K562 (cell line): ENCODE data around the gene ABCC5. TPM values are rescaled to one million over a fixed set of nuclear protein-coding genes. Genes with fewer than 3 reads are reported as not detected.

Source experiments
- ARID1B ChIP-seq: fragments of 450-650 bp; IDR thresholded peaks from 2 replicates; pipeline ENCODE4 v1.6.1; 2016; ENCODE audit warnings: antibody characterized with exemption, mild to moderate bottlenecking, inconsistent platforms
- ESRRB ChIP-seq: fragments of 250-450 bp; sonication (Bioruptor Pico); IDR thresholded peaks from 2 replicates; pipeline ENCODE4 v1.5.0; 2020; ENCODE audit warnings: mild to moderate bottlenecking, moderate library complexity, borderline replicate concordance
- FOS ChIP-seq: IDR thresholded peaks from 3 replicates; pipeline ENCODE4 v1.6.1; 2011; ENCODE audit not compliant: insufficient read length; ENCODE audit errors: extremely low read depth
- FOXK1 ChIP-seq: sonication (generic); formaldehyde crosslinking; IDR thresholded peaks from 2 replicates; pipeline ENCODE4 v1.8.0; 2022; ENCODE audit warnings: missing genetic modification reagents, mild to moderate bottlenecking, borderline replicate concordance
- KAT7 ChIP-seq: sonication (generic); formaldehyde crosslinking; IDR thresholded peaks from 2 replicates; pipeline ENCODE4 v1.8.0; 2022; ENCODE audit warnings: missing genetic modification reagents, mild to moderate bottlenecking, borderline replicate concordance
- MTA2 ChIP-seq: fragments of 450-650 bp; IDR thresholded peaks from 2 replicates; pipeline ENCODE4 v1.6.1; 2016; ENCODE audit warnings: low read depth
- NR2F6 ChIP-seq: fragments of 450-650 bp; formaldehyde crosslinking; IDR thresholded peaks from 2 replicates; pipeline ENCODE4 v1.4.0; 2020; ENCODE audit warnings: mild to moderate bottlenecking
- POLR2G ChIP-seq: fragments of 200-400 bp; formaldehyde crosslinking; IDR thresholded peaks from 2 replicates; pipeline ENCODE4 v1.6.1; 2017; ENCODE audit warnings: low read depth, mild to moderate bottlenecking, antibody characterized with exemption, low read length, moderate library complexity
- RCOR1 ChIP-seq, 2 experiments: IDR thresholded peaks; 2 replicates each; pipeline ENCODE4 v1.6.1; 2012; ENCODE audit warnings: low read depth in 2 of 2, low read length in 2 of 2, borderline replicate concordance in 1 of 2, improper control_type of control experiment in 1 of 2
- ZKSCAN1 ChIP-seq: fragments of 150-350 bp; IDR thresholded peaks from 2 replicates; pipeline ENCODE4 v1.6.1; 2016; ENCODE audit warnings: low read depth, low read length
- ZNF274 ChIP-seq: IDR thresholded peaks from 2 replicates; pipeline ENCODE4 v1.6.1; 2011; ENCODE audit warnings: low read depth, mild to moderate bottlenecking, low read length, moderate library complexity, borderline replicate concordance
- ZNF57 ChIP-seq: fragments of 450-650 bp; formaldehyde crosslinking; IDR thresholded peaks from 2 replicates; pipeline ENCODE4 v1.4.0; 2020; ENCODE audit warnings: mild to moderate bottlenecking, moderate library complexity
- polyA plus RNA-seq, 8 experiments: library from polyadenylated mRNA; depleted of rRNA in 4 of 8; stranded (reverse) in 5 of 8; unstranded in 3 of 8; fragments of >200 nt; fragmentation: Nextera tagmentation in 2 of 8; fragmentation: Illumina TruSeq in 1 of 8; extraction: Ambion mirVana in 2 of 8; extraction: Trizol in 1 of 8; gene quantifications; 2 replicates each; pipeline versions ENCODE4 v1.2.1 to v1.2.3, GENCODE V29; 2011 to 2014; ENCODE audit warnings: inconsistent platforms in 1 of 8, missing spikeins in 1 of 8
- total RNA-seq, 7 experiments: library from RNA; depleted of rRNA in 6 of 7; stranded (reverse); fragments of >200 nt in 6 of 7; fragmentation: Illumina TruSeq in 2 of 7; extraction: Trizol in 2 of 7; gene quantifications; 2 replicates each; pipeline versions ENCODE4 v1.2.1 to v1.2.3, GENCODE V29; 2011 to 2021; ENCODE audit warnings: low replicate concordance in 1 of 7
- TF ChIP-seq, protein P1 (sequence below): fragments of 450-650 bp; IDR thresholded peaks from 2 replicates; pipeline ENCODE4 v1.6.1; 2017; ENCODE audit warnings: antibody characterized with exemption, mild to moderate bottlenecking
- TF ChIP-seq, protein P2 (sequence below), 2 experiments: IDR thresholded peaks; 2 replicates each; pipeline ENCODE4 v1.6.1; 2011; ENCODE audit warnings: borderline replicate concordance in 1 of 2, control low read depth in 1 of 2, low read depth in 1 of 2, low read length in 1 of 2, mild to moderate bottlenecking in 1 of 2, mixed read lengths in 1 of 2, moderate library complexity in 1 of 2; ENCODE audit not compliant: insufficient read depth in 1 of 2, insufficient read length in 1 of 2, poor library complexity in 1 of 2, severe bottlenecking in 1 of 2; ENCODE audit errors: extremely low read depth in 1 of 2
- TF ChIP-seq, protein P3 (sequence below): fragments of 250-450 bp; sonication (Bioruptor Pico); IDR thresholded peaks from 2 replicates; pipeline ENCODE4 v1.4.0; 2020; ENCODE audit warnings: mild to moderate bottlenecking, moderate library complexity

The ABCC5 gene
- total and polyA plus RNA-seq, 9 of the 15 experiments (the other 6 are each of a cell fraction or from before 2014, with no cell fraction given): 22.0 to 53.0 (median 41.9) TPM

DNA sequence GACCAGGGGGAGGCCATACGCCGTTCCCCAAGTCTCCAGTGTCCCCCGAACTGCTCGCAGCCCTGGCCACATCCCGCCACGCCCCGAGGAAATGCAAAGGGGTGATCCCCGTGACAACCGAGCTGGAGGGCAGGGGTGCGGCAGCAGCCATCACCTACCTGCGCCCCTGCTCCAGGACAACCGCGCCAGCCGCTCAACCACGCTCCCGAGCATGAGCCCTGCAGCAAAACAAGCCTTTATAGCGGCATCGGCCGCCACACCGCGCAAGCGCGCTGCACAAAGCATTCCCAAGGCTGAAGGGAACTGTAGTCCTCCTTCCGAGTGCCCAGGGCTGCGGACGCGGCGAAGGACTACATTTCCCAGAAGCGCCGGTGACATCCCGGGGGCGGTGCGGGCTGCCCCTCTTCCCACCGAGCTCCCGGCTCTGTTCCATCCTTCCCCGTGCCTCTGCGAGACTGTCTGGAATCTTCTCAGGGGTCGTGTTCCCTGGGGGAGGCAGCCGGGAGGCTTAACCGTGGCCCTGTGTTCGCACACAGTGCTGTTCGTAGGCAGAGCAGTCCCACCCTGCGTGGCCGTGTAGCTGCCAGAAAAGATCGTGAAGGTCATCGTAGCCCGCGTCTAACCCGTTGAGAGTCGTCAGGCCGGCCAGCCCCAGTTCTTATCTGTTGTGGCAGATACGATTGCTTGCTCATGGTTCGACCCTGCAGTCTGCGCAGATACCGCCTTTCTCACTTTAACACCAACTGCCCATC lies at the start of gene ABCC5 (continued):
- peak; percentile 81 for TF ChIP-seq MTA2
- TF ChIP-seq ARID1B: peak; percentile 95
- no peak for TF ChIP-seq ESRRB (CRISPR knock-in tag)
- TF ChIP-seq NR2F6 (CRISPR knock-in tag): no peak
- peak; percentile 93 for TF ChIP-seq POLR2G
- TF ChIP-seq, protein P1, sequence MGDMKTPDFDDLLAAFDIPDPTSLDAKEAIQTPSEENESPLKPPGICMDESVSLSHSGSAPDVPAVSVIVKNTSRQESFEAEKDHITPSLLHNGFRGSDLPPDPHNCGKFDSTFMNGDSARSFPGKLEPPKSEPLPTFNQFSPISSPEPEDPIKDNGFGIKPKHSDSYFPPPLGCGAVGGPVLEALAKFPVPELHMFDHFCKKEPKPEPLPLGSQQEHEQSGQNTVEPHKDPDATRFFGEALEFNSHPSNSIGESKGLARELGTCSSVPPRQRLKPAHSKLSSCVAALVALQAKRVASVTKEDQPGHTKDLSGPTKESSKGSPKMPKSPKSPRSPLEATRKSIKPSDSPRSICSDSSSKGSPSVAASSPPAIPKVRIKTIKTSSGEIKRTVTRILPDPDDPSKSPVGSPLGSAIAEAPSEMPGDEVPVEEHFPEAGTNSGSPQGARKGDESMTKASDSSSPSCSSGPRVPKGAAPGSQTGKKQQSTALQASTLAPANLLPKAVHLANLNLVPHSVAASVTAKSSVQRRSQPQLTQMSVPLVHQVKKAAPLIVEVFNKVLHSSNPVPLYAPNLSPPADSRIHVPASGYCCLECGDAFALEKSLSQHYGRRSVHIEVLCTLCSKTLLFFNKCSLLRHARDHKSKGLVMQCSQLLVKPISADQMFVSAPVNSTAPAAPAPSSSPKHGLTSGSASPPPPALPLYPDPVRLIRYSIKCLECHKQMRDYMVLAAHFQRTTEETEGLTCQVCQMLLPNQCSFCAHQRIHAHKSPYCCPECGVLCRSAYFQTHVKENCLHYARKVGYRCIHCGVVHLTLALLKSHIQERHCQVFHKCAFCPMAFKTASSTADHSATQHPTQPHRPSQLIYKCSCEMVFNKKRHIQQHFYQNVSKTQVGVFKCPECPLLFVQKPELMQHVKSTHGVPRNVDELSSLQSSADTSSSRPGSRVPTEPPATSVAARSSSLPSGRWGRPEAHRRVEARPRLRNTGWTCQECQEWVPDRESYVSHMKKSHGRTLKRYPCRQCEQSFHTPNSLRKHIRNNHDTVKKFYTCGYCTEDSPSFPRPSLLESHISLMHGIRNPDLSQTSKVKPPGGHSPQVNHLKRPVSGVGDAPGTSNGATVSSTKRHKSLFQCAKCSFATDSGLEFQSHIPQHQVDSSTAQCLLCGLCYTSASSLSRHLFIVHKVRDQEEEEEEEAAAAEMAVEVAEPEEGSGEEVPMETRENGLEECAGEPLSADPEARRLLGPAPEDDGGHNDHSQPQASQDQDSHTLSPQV: no peak
- TF ChIP-seq FOXK1: no peak
- TF ChIP-seq FOS: no peak
- peak; percentile 8 to 86; a peak in 2 of 4 replicates for TF ChIP-seq RCOR1 (IDR thresholded peaks at IDR 0.05; ENCODE audit: borderline replicate concordance in 1 of 2, low read depth in 2 of 2, low read length in 2 of 2)
- TF ChIP-seq ZNF57 (CRISPR knock-in tag): 0 out of 2 replicates have a peak, but pooled peaks have one; percentile 7
- TF ChIP-seq, protein P2, sequence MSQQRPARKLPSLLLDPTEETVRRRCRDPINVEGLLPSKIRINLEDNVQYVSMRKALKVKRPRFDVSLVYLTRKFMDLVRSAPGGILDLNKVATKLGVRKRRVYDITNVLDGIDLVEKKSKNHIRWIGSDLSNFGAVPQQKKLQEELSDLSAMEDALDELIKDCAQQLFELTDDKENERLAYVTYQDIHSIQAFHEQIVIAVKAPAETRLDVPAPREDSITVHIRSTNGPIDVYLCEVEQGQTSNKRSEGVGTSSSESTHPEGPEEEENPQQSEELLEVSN (IDR thresholded peaks at IDR 0.05; ENCODE audit: borderline replicate concordance in 1 of 2, extremely low read depth in 1 of 2, insufficient read depth in 1 of 2, insufficient read length in 1 of 2, low read depth in 1 of 2, low read length in 1 of 2, poor library complexity in 1 of 2, severe bottlenecking in 1 of 2): peak in 1 of 2 experiments; percentile 29
- TF ChIP-seq KAT7 (CRISPR knock-in tag): peak; percentile 93; the same call in 1 of the 2 replicates
- TF ChIP-seq ZNF274: no peak
- TF ChIP-seq ZKSCAN1: no peak
- TF ChIP-seq, protein P3, sequence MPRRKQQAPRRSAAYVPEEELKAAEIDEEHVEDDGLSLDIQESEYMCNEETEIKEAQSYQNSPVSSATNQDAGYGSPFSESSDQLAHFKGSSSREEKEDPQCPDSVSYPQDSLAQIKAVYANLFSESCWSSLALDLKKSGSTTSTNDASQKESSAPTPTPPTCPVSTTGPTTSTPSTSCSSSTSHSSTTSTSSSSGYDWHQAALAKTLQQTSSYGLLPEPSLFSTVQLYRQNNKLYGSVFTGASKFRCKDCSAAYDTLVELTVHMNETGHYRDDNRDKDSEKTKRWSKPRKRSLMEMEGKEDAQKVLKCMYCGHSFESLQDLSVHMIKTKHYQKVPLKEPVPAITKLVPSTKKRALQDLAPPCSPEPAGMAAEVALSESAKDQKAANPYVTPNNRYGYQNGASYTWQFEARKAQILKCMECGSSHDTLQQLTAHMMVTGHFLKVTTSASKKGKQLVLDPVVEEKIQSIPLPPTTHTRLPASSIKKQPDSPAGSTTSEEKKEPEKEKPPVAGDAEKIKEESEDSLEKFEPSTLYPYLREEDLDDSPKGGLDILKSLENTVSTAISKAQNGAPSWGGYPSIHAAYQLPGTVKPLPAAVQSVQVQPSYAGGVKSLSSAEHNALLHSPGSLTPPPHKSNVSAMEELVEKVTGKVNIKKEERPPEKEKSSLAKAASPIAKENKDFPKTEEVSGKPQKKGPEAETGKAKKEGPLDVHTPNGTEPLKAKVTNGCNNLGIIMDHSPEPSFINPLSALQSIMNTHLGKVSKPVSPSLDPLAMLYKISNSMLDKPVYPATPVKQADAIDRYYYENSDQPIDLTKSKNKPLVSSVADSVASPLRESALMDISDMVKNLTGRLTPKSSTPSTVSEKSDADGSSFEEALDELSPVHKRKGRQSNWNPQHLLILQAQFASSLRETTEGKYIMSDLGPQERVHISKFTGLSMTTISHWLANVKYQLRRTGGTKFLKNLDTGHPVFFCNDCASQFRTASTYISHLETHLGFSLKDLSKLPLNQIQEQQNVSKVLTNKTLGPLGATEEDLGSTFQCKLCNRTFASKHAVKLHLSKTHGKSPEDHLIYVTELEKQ: no peak
